IMR-90 (cell line): Measurements from ENCODE around the gene CD36. TPM values are rescaled to one million over a fixed set of nuclear protein-coding genes. Genes with fewer than 3 reads are reported as not detected.

Source experiments
- ATAC-seq: fragments of 200-7000 bp; cut with Tn5 transposase; 2 replicates; pipeline ENCODE4 v1.9.1; 2020; ENCODE audit warnings: low read depth, mild to moderate bottlenecking, moderate library complexity
- BruUV-seq: library from RNA; stranded (reverse); fragments of 400-500 nt; replicated peaks from 2 replicates; lab custom pipeline; 2021; lab: Mats Ljungman, UMichigan
- CTCF ChIA-PET: fragments of 300-600 bp; formaldehyde crosslinking; extraction: SDS; loops from one replicate; lab custom pipeline; 2021; ENCODE audit warnings: antibody characterized with exemption; lab: Yijun Ruan, JAX
- POLR2A ChIA-PET: fragments of 300-600 bp; sonication (Branson Sonifier 250); formaldehyde crosslinking; loops from one replicate; lab custom pipeline; 2022; ENCODE audit warnings: antibody characterized with exemption; ENCODE audit not compliant: unreplicated experiment; lab: Charles Lee
- DNase-seq: peaks from one replicate; pipeline ENCODE4 v3.0.0; 2013
- H2AFZ ChIP-seq: replicated peaks from 2 replicates; pipeline ENCODE3; 2013; ENCODE audit warnings: low read length, mild to moderate bottlenecking; ENCODE audit not compliant: poor library complexity
- H2AK5ac ChIP-seq: 2 replicates; pipeline ENCODE4 v1.6.1; 2013; ENCODE audit warnings: low read depth, low read length, inconsistent platforms
- H2AK9ac ChIP-seq: replicated peaks from 2 replicates; pipeline ENCODE3; 2013; ENCODE audit warnings: mild to moderate bottlenecking, low read depth, low read length, moderate library complexity; ENCODE audit not compliant: poor library complexity
- H2BK120ac ChIP-seq: 2 replicates; pipeline ENCODE4 v1.6.1; 2013; ENCODE audit warnings: low read depth, low read length, inconsistent platforms
- H2BK15ac ChIP-seq: 3 replicates; pipeline ENCODE4 v1.6.1; 2013; ENCODE audit warnings: low read depth, low read length, inconsistent platforms
- H2BK20ac ChIP-seq: 2 replicates; pipeline ENCODE4 v1.6.1; 2013; ENCODE audit warnings: low read depth, mild to moderate bottlenecking, inconsistent platforms, low read length, moderate library complexity
- H2BK5ac ChIP-seq: 2 replicates; pipeline ENCODE4 v1.6.1; 2013; ENCODE audit warnings: mild to moderate bottlenecking, low read depth, low read length, inconsistent platforms; ENCODE audit not compliant: poor library complexity, severe bottlenecking
- H3K14ac ChIP-seq: replicated peaks from 2 replicates; pipeline ENCODE4 v1.6.1; 2013; ENCODE audit warnings: low read depth, low read length, inconsistent platforms
- H3K18ac ChIP-seq: 2 replicates; pipeline ENCODE4 v1.6.1; 2013; ENCODE audit warnings: low read depth, low read length, control low read depth
- H3K23ac ChIP-seq: 2 replicates; pipeline ENCODE4 v1.6.1; 2013; ENCODE audit warnings: low read depth, low read length, inconsistent platforms
- H3K27ac ChIP-seq: 2 replicates; pipeline ENCODE4 v1.5.1; 2013; ENCODE audit warnings: mild to moderate bottlenecking, control low read depth, low read length; ENCODE audit not compliant: insufficient read depth
- H3K27me3 ChIP-seq: 2 replicates; pipeline ENCODE4 v1.6.1; 2013; ENCODE audit warnings: low read length; ENCODE audit not compliant: control insufficient read depth, insufficient read depth
- H3K36me3 ChIP-seq: 2 replicates; pipeline ENCODE4 v1.6.1; 2013; ENCODE audit warnings: low read length, mixed read lengths; ENCODE audit not compliant: control insufficient read depth, insufficient read depth
- H3K4ac ChIP-seq: 2 replicates; pipeline ENCODE4 v1.6.1; 2013; ENCODE audit warnings: low read depth, low read length, inconsistent platforms
- H3K4me1 ChIP-seq: 2 replicates; pipeline ENCODE4 v1.6.1; 2013; ENCODE audit warnings: low read length, mixed read lengths; ENCODE audit not compliant: control insufficient read depth, insufficient read depth
- H3K4me2 ChIP-seq: 2 replicates; pipeline ENCODE4 v1.6.1; 2013; ENCODE audit warnings: low read depth, mild to moderate bottlenecking, control low read depth, low read length, moderate library complexity
- H3K4me3 ChIP-seq: 2 replicates; pipeline ENCODE4 v1.5.1; 2013; ENCODE audit warnings: low read depth, mild to moderate bottlenecking, control low read depth, low read length, moderate library complexity; ENCODE audit not compliant: insufficient read depth
- H3K56ac ChIP-seq: 2 replicates; pipeline ENCODE4 v1.6.1; 2013; ENCODE audit warnings: low read length, inconsistent platforms; ENCODE audit not compliant: insufficient read depth; ENCODE audit errors: extremely low read depth
- H3K79me1 ChIP-seq, 2 experiments: 2 replicates each; pipeline ENCODE4 v1.6.1; 2013; ENCODE audit warnings: low read length in 2 of 2, inconsistent platforms in 1 of 2, low read depth in 1 of 2
- H3K9ac ChIP-seq: 2 replicates; pipeline ENCODE4 v1.6.1; 2013; ENCODE audit warnings: low read depth, low read length, control low read depth
- H3K9me1 ChIP-seq: 2 replicates; pipeline ENCODE4 v1.6.1; 2013; ENCODE audit warnings: low read length, inconsistent platforms; ENCODE audit not compliant: insufficient read depth
- H3K9me3 ChIP-seq: 2 replicates; pipeline ENCODE4 v1.6.1; 2013; ENCODE audit warnings: low read length; ENCODE audit not compliant: control insufficient read depth, insufficient read depth
- H4K20me1 ChIP-seq: 2 replicates; pipeline ENCODE4 v1.6.1; 2013; ENCODE audit warnings: low read length, inconsistent platforms; ENCODE audit not compliant: insufficient read depth
- H4K5ac ChIP-seq: 2 replicates; pipeline ENCODE4 v1.6.1; 2013; ENCODE audit warnings: mild to moderate bottlenecking, low read depth, low read length, control low read depth
- H4K8ac ChIP-seq, 2 experiments: 2 replicates each; pipeline ENCODE4 v1.6.1; 2013; ENCODE audit warnings: low read depth in 2 of 2, low read length in 2 of 2, control low read depth in 1 of 2, inconsistent platforms in 1 of 2
- H4K91ac ChIP-seq: 2 replicates; pipeline ENCODE4 v1.6.1; 2013; ENCODE audit warnings: low read depth, low read length, inconsistent platforms; ENCODE audit not compliant: insufficient read depth
- CEBPB ChIP-seq: IDR thresholded peaks from 2 replicates; pipeline ENCODE4 v1.6.1; 2012; ENCODE audit warnings: low read depth, low read length, improper control_type of control experiment
- CHD1 ChIP-seq: IDR thresholded peaks from 2 replicates; pipeline ENCODE4 v1.6.1; 2012; ENCODE audit warnings: low read depth, low read length, improper control_type of control experiment
- USF2 ChIP-seq: fragments of 150-350 bp; IDR thresholded peaks from 2 replicates; pipeline ENCODE4 v1.6.1; 2017; ENCODE audit warnings: mild to moderate bottlenecking, antibody characterized with exemption, low read length, low read depth
- dilution Hi-C: fragments of 300-500 bp; cut with HindIII; formaldehyde crosslinking; loops from one replicate; pipeline ENCODE4 v1.14.3; 2018; ENCODE audit warnings: low sequenced_read_pairs; ENCODE audit not compliant: unreplicated experiment
- in situ Hi-C: fragments of 300-500 bp; cut with MboI; formaldehyde crosslinking; loops from 3 replicates; pipeline ENCODE4 v1.14.3; 2019; ENCODE audit warnings: low sequenced_read_pairs, inconsistent platforms, mixed read lengths
- intact Hi-C: fragments of 100-400 bp; cut with micrococcal nuclease; formaldehyde crosslinking; loops from 2 replicates; pipeline ENCODE4 v1.10.0; 2022
- polyA plus RNA-seq, 3 experiments: library from polyadenylated mRNA; depleted of rRNA; stranded (reverse); fragments of >200 nt; gene quantifications; 2 replicates each; pipeline ENCODE4 v1.2.3, GENCODE V29; 2012; ENCODE audit warnings: low replicate concordance in 1 of 3
- total RNA-seq: library from RNA; depleted of rRNA; stranded (reverse); fragments of >200 nt; gene quantifications from 2 replicates; pipeline ENCODE4 v1.2.3, GENCODE V29; 2012

Gene CD36
- total and polyA plus RNA-seq, 2 of the 4 experiments (the other 2 are of a cell fraction) = 0.19 to 0.54 TPM

GRCh38 chr7:80639011-80639410 is 569 bp downstream of the CD36 start:
- CTCF ChIA-PET = no interaction called here
- no peak for TF ChIP-seq USF2
- peak; percentile 27; the same call in 1 of the 2 replicates for TF ChIP-seq CEBPB
- TF ChIP-seq CHD1 = no peak
- BruUV-seq = no TSS peak

More at GRCh38 chr7:80639011-80639410, 569 bp downstream of the CD36 start:
- Histone ChIP-seq H2AK9ac (no peak overlapping the region), H4K20me1 (no peaks in the 10 kb centered on the region), H3K9me1 (peaks cover 4% of the 10 kb centered on the region), H3K27ac (no peak overlapping the region), H3K4ac (no peak overlapping the region), H2AFZ (no peak overlapping the region), H3K4me2 (no peak overlapping the region), H2AK5ac (no peak overlapping the region), H3K23ac (no peak overlapping the region), H3K79me1 (no peaks in the 10 kb centered on the region), H3K4me1 (peaks cover 10% of the 10 kb centered on the region), H2BK5ac (no peak overlapping the region), H3K14ac (no peak overlapping the region), H3K36me3 (no peaks in the 10 kb centered on the region), H2BK15ac (no peak overlapping the region), H2BK120ac (no peak overlapping the region), H3K4me3 (no peak overlapping the region), H3K9me3 (no peaks in the 10 kb centered on the region), H2BK20ac (no peak overlapping the region), H4K91ac (no peak overlapping the region), H3K56ac (no peak overlapping the region), H3K27me3 (no peaks in the 10 kb centered on the region), H4K5ac (no peak overlapping the region), H4K8ac (no peak overlapping the region), H3K18ac (no peak overlapping the region), H3K9ac (no peak overlapping the region)
- no peak for DNase-seq
- intact Hi-C loops = no loop called here
- dilution Hi-C loops = no loop called here
- ATAC-seq = no peak
- POLR2A ChIA-PET = no interaction called here
- in situ Hi-C loops = no loop called here
